IPS-NIHi7 (cell line): Measurements from ENCODE around the gene TATDN2.

Experiments used
- DNase-seq: peaks from one replicate; pipeline ENCODE4 v3.0.0; 2012; ENCODE audit warnings: mixed read lengths; ENCODE audit errors: extremely low spot score

TATDN2 gene

DNA sequence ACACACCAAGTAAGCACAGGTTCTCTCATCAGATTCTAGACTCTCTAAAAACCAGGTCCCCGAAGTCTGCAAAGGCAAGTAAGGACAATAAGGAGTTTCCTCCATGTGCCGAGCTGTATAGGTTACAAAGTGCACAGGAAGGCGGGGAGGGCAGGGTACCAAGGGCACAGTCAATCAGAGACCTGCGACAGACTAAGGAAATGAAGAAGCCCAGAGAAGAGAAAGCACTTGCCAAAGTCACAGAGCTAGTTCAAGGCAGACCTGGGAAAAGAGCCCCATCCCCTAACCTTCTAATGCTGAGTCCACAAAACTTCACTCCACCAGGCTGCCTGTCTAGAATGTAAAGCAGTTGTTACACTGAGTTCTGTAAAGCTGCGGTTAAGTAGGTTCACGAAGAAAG, 71.0 kb downstream of the TATDN2 start:
- DNase-seq, result no peak

DNA sequence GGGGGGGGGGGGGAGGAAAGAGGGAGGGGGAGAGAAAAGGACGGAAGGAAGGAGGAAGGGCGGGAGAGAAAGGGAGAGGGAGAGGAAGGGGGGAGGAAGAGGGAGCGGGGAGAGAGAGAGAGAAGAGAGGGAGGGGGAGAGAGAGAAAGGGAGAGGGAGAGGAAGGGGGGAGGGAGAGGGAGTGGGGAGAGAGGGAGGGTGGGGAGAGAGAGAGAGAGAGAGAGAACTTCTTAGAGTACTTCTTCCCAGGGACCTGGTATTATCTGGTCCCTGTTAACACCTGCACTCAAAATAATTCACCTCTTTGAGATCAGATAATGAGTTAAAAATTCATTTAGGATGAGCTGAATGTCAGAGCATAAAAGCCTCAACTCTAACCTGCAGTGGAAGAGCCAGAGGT, 71.5 kb downstream of the TATDN2 start:
- DNase-seq, result no peak

DNA sequence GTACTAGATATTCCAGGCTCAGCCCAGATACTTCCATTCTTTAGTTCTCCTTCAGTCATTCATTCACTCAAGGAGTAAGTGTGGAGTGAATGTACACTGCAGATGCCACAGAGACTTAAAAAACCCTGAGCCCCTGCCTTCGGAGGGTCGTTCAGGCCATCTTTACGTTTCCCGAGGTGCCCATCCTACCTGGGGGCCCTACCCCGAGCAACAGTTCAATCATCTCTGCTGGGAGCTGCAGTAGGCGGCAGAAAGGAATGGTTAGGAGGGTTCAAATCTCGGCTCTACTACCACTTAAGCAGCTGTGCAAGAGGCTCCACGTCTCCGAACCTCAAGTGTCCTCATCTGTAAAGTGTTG, 72.0 kb downstream of the TATDN2 start:
- no peak for DNase-seq

DNA sequence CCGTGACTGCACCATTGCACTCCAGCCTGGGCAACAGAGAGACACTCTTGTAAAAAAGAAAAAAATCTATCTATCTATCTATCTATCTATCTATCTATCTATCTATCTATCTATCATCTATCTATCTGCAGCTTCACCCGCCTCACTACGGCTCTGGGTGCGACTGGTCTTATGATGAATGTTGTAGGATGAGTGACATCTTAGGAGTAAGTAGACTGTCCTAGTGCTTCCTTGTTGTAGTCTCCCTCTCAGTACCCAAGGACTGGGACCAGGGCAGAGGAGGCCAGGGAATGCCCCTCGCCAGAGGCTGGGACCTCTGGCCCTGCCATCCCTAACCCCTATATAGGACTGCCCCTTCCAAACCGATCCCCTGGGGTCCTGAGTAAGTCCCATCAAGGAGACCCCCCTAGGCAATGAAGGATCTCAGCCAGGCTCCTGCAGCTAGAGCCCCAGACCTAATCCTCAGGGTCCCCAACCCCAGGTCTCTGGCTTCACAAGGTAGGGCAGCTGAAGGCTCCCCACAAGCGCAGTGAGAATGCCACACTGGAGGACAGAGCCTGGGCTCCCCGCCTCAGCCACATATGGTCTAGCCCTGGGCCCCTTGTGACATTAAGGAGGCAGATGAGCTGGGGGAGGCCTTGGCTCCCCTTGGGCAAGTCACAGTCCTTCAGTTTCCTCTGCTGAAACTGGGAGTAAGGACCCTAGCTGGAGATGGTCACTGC, 73.5 kb downstream of the TATDN2 start:
- no peak for DNase-seq

DNA sequence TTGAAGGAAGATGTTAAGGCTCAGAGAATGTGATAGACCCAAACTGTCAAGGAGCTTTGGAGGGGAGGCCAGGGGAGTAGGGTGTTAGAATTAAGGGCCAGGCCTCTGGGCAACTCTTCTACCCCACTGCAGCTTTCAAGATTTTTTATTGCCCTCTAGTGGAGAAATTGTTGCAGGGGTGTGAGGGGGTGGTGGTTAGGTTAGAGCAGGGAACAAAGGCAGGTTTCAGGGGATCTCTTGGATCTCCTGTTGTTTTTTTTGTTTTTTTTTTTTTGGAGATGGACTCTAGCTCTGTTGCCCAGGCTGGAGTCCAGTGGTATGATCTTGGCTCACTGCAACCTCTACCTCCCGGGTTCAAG, 74.1 kb downstream of the TATDN2 start:
- peak; percentile 53 for DNase-seq

DNA sequence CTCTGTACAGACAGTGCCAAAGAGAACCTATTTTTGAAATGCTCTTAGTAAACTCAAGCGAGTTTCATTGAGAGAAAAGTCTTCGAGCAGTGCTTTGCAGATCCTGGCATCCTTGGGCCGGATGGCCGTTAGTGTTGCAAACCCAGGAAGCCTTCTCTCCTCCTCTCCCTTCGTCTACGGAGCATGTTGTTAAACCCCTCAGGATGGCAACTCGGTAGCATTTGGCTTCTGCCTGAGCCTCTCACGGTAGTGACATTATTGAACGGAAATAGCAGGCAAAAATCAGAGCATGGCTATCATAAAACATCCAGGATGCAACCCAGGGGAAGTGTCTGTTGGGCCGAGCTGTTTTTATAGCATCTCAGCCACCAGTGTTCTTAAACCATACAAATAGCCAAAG, 79.3 kb downstream of the TATDN2 start:
- DNase-seq, result no peak

DNA sequence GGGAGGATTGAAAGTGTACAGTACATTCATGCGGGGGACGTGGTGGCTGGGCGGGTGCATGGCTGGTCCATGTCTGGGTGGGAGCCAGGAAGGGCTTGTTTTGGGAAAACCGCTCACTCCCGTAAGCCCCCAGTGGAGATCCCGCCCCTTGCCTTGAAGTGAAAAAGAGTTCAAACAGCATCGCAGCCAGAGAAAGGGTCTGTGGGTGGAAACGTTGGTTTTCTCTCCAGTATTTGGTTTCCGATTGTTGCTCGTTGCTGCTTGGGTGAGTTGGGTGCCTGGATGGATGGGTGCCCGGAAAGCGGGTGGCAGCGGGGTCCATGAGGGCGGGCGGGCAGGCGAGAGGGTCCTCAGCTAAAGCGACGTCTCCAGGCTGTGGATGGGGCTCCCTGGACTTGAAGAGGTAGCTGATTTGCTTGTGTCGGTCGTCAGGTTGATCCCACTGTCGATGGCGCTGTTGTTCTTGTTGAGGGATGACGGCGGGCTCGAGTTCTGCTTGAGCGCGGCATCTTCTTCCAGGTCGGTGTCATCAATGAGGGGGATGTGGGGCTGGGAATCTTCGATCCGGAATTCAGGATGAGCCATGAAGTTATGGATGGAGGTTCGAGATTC, 80.3 kb downstream of the TATDN2 start:
- no peak for DNase-seq

DNA sequence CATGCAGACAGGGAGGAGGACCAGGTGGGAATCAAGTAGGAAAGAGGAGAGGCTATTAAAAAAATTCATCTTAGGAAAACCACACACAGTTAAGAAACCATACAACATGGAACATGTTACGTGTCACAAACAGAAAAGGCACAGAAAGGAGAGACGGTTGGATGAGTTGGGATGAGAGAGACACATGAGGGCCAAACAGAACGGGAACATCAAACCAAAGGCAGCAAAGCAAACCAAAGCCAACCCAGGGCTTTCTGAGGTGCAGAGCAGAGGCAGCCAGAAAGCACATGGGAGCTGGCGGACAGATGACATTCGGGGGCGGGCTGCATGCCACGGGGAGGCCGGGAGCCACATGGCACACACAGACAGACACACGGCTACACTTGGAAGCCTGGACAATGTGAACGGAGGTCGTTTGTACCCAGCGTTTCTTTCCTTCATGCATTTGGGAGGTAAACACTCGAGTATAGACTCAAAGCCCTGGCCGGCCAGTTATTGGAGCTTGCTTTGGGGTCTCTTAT, 81.3 kb downstream of the TATDN2 start:
- no peak for DNase-seq

DNA sequence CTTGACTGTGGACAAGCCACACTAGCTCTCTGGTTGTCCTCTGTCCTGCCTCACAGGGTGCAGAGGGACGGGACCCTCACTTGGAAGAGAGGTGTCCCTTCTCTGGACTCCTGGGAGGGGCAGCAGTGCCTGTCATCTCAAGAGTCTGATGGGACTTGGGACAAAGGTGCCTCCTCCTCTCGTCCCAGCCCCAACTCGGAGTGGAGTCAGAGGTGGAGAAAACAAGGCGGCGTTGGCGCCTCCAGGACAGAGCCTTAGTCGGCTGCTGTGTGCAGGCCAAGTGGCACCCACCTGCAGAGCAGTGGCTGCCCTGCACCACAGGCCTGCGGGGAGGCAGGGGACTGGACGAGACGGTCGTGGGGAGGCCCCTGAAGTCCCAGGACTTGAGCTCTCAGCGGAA, 82.1 kb downstream of the TATDN2 start:
- no peak for DNase-seq
